Muscle of back (tissue), 11 donors: ENCODE data around the gene DERL3. TPM values are rescaled to one million over a fixed set of nuclear protein-coding genes. Genes with fewer than 3 reads are reported as not detected.

Experiments
- DNase-seq, 3 donors: peaks; one replicate each; pipeline versions ENCODE4 v3.0.0 to v3.0.0-alpha.2; 2013
- polyA plus RNA-seq, 10 donors: library from polyadenylated mRNA; unstranded; fragments of 120-200 nt; gene quantifications; one replicate each; pipeline ENCODE4 v1.2.1, GENCODE V29; 2013; ENCODE audit not compliant: insufficient read length in 10 of 10

The DERL3 gene
- polyA plus RNA-seq, 10 donors = 0.71 to 2.6 (median 1.3) TPM

- DNase-seq = no peak
Observed at GRCh38 chr22:23847991-23848864, 9.4 kb upstream of the DERL3 start.

GRCh38 chr22:23847310-23847920 is 8.6 kb upstream of the DERL3 start:
- DNase-seq = no peak

- DNase-seq = no peak
Observed at GRCh38 chr22:23846081-23846469, 7.3 kb upstream of the DERL3 start.

DNA sequence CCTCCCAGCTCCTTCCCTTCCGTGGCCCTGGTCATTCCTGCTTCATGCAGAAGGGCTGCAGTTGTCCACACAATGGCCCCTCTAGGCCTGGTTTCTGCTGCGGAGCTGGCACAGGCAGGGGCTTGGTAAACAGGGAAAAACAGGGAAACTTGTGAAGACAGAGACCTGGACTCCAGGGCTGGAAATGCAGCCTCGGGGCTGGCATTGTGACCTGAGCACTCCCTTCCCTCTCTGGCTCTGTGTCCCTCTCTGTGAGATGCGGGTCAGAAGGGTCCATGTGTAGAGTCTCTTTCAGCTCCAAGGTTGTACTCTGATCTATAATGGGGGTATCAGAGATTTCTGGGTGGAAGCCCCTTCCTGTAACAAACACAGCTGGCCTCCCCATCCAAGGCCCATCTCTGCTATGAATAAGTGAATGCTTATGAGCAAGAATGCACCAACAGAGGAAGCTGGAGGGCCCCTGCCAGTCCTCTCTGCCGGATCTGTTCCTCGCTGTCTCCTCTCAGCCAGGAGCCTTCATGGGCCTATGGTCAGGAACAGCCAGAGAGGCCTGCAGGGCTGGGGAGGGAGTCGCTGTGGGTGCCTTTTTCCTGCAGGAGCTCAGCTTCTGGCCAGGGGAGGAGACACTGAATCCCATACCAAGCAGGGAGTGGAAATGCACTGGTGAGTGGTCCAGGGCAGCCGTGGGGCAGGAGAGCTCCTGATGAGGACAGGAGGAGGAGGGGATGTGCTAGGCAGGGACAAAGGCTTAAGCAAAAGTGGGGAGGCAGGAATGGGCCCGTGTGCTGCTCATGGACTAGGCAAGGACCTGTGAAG is 6.7 kb upstream of the DERL3 start:
- DNase-seq = no peak

DNA sequence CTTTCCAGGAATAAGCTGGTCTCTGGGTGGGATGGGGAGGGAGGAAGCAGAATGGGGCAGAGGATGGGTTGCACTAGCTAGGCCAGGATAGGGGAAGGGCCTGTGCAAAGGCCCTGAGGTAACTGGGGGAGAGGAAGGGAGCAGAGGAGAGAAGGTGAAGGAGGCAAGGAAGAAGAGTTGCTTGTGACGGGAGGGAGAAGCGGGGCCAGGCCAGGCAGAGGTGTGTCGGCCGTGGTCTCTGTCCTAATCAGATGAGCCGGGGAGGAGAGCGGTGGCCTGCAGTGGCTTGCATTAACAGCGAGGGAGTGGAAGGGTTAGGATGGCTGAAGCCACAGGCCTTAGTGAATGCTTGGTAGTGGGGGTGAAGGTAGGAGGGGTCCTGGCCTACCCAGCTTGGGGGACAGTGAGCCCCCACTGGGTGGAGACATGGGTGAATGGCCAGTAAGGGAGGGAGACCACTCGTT is 6.0 kb upstream of the DERL3 start:
- no peak for DNase-seq

DNA sequence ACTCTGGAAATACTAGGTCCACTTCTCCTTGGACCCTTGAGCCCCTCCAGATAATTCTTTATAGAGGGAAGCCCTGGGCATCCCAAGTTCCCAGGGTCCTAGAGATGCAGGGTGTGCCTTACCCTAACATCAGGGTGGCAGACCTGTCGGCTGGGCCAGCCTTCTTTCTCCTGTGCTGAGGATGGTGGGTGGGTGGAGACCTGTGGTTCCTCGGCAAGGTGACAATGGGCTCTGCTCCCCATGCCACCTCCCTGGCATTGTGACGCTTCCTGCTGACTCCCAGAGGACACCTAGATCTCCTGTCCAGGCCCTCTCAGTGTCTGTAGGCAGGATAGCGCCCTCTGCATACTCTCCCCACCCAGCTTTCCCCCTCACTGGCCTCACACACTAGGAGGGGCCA is 3.8 kb upstream of the DERL3 start:
- DNase-seq = no peak

DNA sequence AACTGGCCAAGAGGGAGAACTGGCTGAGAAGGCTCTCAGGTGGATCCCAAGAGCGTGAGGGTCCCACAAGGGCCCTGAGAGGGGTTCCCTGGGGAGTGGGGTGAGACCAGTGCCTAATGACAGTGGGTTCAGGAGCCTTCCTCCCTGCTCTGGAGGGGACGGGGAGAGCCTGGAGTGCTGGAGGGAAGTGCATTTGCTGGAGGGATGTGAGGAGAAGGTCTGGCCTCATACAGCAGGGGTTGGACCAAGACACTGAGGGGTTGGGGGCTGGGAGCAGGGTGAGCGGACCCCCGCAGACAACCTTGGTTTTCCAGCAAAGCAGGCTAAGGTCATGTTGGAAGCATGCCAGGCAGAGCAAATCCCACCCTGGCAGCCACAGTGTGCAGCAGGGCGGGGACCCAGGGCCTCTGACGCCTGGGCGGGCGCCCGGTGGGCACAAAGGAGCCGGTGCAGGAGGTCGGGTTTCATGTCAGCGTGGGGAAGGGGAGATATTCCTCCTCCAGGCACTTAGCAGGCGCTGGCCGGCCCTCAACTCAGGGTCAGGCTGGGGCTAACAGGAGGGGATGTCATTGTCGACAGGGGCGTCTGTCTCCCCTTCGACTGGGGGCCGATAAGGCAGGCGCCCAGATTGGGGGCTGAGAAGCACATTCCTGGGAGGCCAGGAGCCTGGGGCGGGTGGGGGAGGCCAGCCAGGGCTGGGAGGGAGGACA is 3.1 kb upstream of the DERL3 start:
- DNase-seq = peak in 1 of 3 donors; percentile 54

- DNase-seq = no peak
Observed at GRCh38 chr22:23841292-23841691, 2.5 kb upstream of the DERL3 start.

DNA sequence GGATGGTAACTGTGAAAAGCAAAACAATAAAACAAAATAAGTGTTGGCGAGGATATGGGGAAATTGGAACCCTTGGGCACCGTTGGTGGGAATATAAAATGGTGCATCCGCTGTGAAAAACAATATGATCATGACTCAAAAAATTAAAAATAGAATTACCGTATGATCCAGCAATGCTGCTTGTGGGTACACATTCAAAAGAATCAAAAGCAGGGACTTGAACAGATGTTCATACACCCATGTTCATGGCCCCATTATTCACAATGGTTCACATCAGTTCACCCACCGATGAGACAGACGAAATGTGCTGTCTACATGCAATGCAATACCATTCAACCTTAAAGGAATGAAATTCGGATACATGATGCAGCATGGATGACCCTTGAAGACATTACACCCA is 1.2 kb upstream of the DERL3 start:
- no peak for DNase-seq

GRCh38 chr22:23837911-23838680 is 710 bp downstream of the DERL3 start:
- no peak for DNase-seq

GRCh38 chr22:23837496-23837859 is 1.3 kb downstream of the DERL3 start:
- no peak for DNase-seq

GRCh38 chr22:23836692-23837495 is 1.9 kb downstream of the DERL3 start:
- DNase-seq = no peak

GRCh38 chr22:23836281-23836680 is 2.5 kb downstream of the DERL3 start:
- DNase-seq = no peak

- no peak for DNase-seq
Observed at GRCh38 chr22:23835484-23836144, 3.2 kb downstream of the DERL3 start.

DNA sequence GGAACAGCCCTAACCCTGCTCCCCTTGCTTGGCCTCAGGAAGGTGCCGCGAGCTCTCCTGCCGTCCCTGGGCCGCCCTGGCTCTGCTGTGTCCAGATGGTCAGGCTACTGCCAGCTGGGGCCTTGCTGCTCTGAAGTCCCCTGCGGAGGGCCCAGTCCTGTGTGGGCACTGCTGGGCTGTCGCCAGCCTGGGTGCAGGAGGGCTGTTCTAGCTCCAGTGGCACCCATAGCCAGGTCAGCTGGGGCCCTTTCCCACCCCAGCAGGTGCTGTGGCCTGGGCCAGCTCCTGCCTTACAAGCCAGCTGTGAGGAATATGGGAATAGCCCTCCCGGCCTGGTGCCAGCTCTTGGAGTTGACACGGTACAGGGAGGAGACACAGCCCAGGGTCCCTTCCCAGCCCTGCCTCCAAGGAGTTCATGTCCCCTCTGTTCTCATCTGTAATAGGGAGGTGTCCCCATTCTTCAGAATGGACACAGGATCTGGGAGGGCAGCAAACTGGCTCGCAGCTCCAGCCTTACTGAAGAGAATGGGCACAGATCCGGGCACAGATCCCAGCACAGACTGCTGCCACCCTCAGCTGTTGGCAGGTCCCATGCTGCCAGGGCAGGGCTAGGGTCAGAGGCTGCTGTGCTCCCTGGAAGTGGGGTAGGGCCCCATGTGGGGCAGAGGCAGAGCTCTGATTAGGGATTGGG is 3.9 kb downstream of the DERL3 start:
- peak in 1 of 3 donors; percentile 45 for DNase-seq

- DNase-seq = no peak
Observed at GRCh38 chr22:23834406-23834792, 4.4 kb downstream of the DERL3 start.

DNA sequence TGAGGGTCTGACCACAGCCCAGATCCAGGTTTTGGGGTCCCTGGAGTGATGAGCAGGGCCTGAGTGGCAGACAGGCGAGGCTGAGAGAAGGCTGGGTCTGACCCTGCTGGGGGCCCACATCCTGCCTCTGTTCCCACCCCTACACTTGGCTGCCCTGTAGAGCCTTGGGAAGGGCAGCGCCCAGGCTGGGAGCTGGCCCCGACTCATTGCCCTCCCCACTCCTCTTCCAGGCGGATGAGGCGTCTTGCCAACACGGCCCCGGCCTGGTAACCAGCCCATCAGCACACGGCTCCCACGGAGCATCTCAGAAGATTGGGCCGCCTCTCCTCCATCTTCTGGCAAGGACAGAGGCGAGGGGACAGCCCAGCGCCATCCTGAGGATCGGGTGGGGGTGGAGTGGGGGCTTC is 4.9 kb downstream of the DERL3 start:
- DNase-seq = no peak

DNA sequence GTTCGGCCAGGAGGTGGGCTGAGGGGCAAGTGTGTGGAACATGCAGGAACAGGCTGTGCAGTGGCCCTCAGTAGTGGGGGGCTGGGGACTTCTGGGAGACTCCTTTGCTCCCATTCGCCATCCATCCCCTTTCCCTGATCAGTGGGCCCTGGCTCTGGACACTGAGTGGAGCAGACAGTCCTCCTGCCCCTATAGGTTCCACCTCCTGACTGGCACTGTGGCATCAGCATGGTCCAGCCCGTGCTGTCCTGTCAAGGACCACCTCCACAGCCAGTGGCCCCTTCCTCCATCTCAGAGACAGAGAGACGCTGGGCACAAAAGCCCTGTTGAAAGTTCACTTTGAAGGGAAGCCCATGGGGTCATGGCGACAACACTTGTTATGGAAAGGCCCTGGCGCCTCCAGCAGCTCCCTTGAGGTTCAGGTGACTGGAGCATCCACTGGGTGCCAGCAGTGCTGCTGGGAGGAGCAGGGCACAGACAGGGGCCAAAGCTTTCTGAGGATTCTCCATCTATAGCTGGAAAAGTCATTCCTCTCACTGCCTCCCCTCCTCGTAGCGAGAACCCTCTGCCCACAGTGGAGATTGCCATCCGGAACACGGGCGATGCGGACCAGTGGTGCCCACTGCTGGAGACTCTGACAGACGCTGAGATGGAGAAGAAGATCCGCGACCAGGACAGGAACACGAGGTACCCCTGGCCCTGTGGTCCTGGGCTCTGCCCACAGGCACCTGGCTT is 5.6 kb downstream of the DERL3 start:
- DNase-seq = no peak
